Tibial nerve (tissue), 4 donors: ENCODE data around the gene TAS2R42. TPM values are rescaled to one million over a fixed set of nuclear protein-coding genes. Genes with fewer than 3 reads are reported as not detected.

ENCODE experiments used
- DNase-seq, 2 donors: peaks; one replicate each; pipeline ENCODE4 v3.0.0-alpha.2; 2019; ENCODE audit warnings: low spot score in 2 of 2
- H3K27ac ChIP-seq, 4 donors: fragments of 200-600 bp; sonication (generic) in 3 of 4; one replicate each; pipeline ENCODE4 v1.5.1; 2017 to 2019; ENCODE audit warnings: mild to moderate bottlenecking in 1 of 4
- H3K27me3 ChIP-seq, 2 donors: fragments of 200-600 bp; sonication (generic) in 1 of 2; one replicate each; pipeline versions ENCODE4 v1.5.1 to v1.6.0; 2017 to 2019
- H3K36me3 ChIP-seq, 3 donors: fragments of 200-600 bp; sonication (generic); one replicate each; pipeline ENCODE4 v1.5.1; 2018 to 2019
- H3K4me1 ChIP-seq, 4 donors: fragments of 200-600 bp; sonication (generic) in 3 of 4; one replicate each; pipeline ENCODE4 v1.5.1; 2017 to 2019
- H3K4me3 ChIP-seq, 4 donors: fragments of 200-600 bp; sonication (generic) in 3 of 4; one replicate each; pipeline ENCODE4 v1.5.1; 2017 to 2019; ENCODE audit warnings: mild to moderate bottlenecking in 1 of 4, moderate library complexity in 1 of 4
- H3K9me3 ChIP-seq, 4 donors: fragments of 200-600 bp; sonication (generic) in 3 of 4; one replicate each; pipeline ENCODE4 v1.5.1; 2017 to 2019
- CTCF ChIP-seq, 5 experiments: fragments of 200-600 bp in 3 of 5; fragments of 450-650 bp in 2 of 5; sonication (generic) in 3 of 5; IDR thresholded peaks; one replicate each; pipeline ENCODE4 v1.5.1; 2016 to 2019; ENCODE audit warnings: antibody characterized with exemption in 5 of 5, mild to moderate bottlenecking in 3 of 5, moderate library complexity in 2 of 5
- EP300 ChIP-seq, 2 donors: sonication (generic); formaldehyde crosslinking; IDR thresholded peaks; one replicate each; pipeline ENCODE4 v1.6.1; 2017; ENCODE audit warnings: antibody characterized with exemption in 2 of 2, mild to moderate bottlenecking in 1 of 2
- POLR2A ChIP-seq, 2 donors: fragments of 450-650 bp; IDR thresholded peaks; one replicate each; pipeline ENCODE4 v1.6.1; 2017; ENCODE audit warnings: antibody characterized with exemption in 2 of 2, mild to moderate bottlenecking in 2 of 2, moderate library complexity in 2 of 2
- WGBS, 2 donors: methylation state at CpG; one replicate each; pipeline ENCODE4 v1.1.5; 2018; 5-methylcytosine and 5-hydroxymethylcytosine counted together
- total RNA-seq, 4 donors: library from RNA; depleted of rRNA; stranded (reverse); fragments of >200 nt; gene quantifications; one replicate each; pipeline ENCODE4 v1.1.0, GENCODE V29; 2016

The TAS2R42 gene
- total RNA-seq, 4 donors from 2014 or later, result not detected

GRCh38 chr12:11136075-11136474 is 50.7 kb downstream of the TAS2R42 start:
- Histone ChIP-seq H3K36me3 (no peaks in the 10 kb centered on the region), H3K4me3 (no peak overlapping the region), H3K4me1 (peaks cover 0 to 30% (median 0%) of the 10 kb centered on the region in 4 donors), H3K9me3 (no peaks in the 10 kb centered on the region), H3K27ac (no peak overlapping the region), H3K27me3 (no peaks in the 10 kb centered on the region)
- 66 to 77% methylated on average over 2 of the region's 2 CpGs for WGBS, 2 donors
- DNase-seq, result no peak
- TF ChIP-seq EP300 (IDR thresholded peaks at IDR 0.05) (no peak), POLR2A (IDR thresholded peaks at IDR 0.05) (no peak), CTCF (IDR thresholded peaks at IDR 0.05) (no peak)

Other genes starting within 250 kb of the TAS2R42 start
- gene TAS2R14, start 247.7 kb downstream of the TAS2R42 start, total RNA-seq, result 1 to 10 TPM; 2.0 to 6.3 (median 5.8) TPM
- 1 to 10 TPM in 3 of 4 donors, under 1 TPM in 1; 0.84 to 5.1 (median 2.5) TPM for gene TAS2R50, start 200.0 kb downstream of the TAS2R42 start, total RNA-seq
- 1 to 10 TPM; 1.4 to 8.4 (median 5.9) TPM for gene TAS2R20, start 188.6 kb downstream of the TAS2R42 start, total RNA-seq
- gene TAS2R19, start 164.3 kb downstream of the TAS2R42 start, total RNA-seq, result 10 to 100 TPM in 2 of 4 donors, 1 to 10 TPM in 2; 7.3 to 14.9 (median 9.9) TPM
- 10 to 100 TPM; 10.3 to 17.3 (median 12.0) TPM for gene TAS2R31, start 155.5 kb downstream of the TAS2R42 start, total RNA-seq
- 10 to 100 TPM in 1 of 4 donors, 1 to 10 TPM in 3; 1.5 to 12.6 (median 1.8) TPM for gene TAS2R46, start 124.6 kb downstream of the TAS2R42 start, total RNA-seq
- gene TAS2R43, start 94.6 kb downstream of the TAS2R42 start, total RNA-seq, result 1 to 10 TPM; 4.5 to 9.0 (median 5.0) TPM
- 1 to 10 TPM; 4.9 to 9.0 (median 6.3) TPM for gene TAS2R30, start 52.3 kb downstream of the TAS2R42 start, total RNA-seq
- gene SMIM10L1, start 15.7 kb downstream of the TAS2R42 start, total RNA-seq, result 1 to 10 TPM; 7.5 to 9.6 (median 8.1) TPM
- gene PRB3, start 82.8 kb upstream of the TAS2R42 start, total RNA-seq, result not detected
- not detected for gene PRB4, start 123.5 kb upstream of the TAS2R42 start, total RNA-seq
- gene PRB2, start 208.6 kb upstream of the TAS2R42 start, total RNA-seq, result not detected